ENCODE measurements around the gene MICA. TPM values are rescaled to one million over a fixed set of nuclear protein-coding genes. Genes with fewer than 3 reads are reported as not detected.
"Not testable (repeated sequence)": the region's sequence is repeated elsewhere in the genome, so short reads cannot be mapped to it uniquely, and the experiment has no call there.

Gene MICA
- polyA plus RNA-seq, 6 donors from 2014 or later = 3.6 to 6.3 (median 4.4) TPM

DNA sequence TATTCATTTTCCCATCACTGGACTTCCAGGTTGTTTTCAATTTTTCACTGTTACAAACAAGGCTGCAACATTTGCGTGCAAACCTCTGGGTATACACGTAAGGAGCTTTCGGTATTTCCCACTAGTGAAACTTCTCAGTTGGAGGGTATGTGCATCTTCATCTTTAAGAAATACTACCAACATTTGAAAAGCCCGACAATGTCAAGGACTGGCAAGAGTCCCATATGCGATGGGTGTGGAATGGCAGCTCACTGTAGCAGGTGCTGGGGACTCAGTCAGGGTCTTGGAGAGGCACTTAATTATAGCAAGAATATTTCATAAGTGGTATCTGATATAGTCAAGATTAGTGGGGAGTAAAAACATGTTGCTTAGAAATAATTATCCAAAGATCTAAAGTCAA, 37.5 kb upstream of the MICA start:
- Mint-ChIP-seq H3K4me3 (peak overlapping the region in 7 of 8 donors; percentile 21 to 85 (median 70)), H3K27ac (peak overlapping the region in 1 of 6 donors; percentile 53), H3K9me3 (peaks cover 0 to 10% (median 3%) of the 10 kb centered on the region in 7 donors), H3K36me3 (peaks cover 0 to 4% of the 10 kb centered on the region in 2 donors), H3K4me1 (peaks cover 6 to 12% (median 8%) of the 10 kb centered on the region in 3 donors), H3K27me3 (peaks cover 28 to 33% (median 32%) of the 10 kb centered on the region in 3 donors)
- ATAC-seq (ENCODE audit: low read depth in 2 of 2) = no peak
- DNase-seq = no peak

DNA sequence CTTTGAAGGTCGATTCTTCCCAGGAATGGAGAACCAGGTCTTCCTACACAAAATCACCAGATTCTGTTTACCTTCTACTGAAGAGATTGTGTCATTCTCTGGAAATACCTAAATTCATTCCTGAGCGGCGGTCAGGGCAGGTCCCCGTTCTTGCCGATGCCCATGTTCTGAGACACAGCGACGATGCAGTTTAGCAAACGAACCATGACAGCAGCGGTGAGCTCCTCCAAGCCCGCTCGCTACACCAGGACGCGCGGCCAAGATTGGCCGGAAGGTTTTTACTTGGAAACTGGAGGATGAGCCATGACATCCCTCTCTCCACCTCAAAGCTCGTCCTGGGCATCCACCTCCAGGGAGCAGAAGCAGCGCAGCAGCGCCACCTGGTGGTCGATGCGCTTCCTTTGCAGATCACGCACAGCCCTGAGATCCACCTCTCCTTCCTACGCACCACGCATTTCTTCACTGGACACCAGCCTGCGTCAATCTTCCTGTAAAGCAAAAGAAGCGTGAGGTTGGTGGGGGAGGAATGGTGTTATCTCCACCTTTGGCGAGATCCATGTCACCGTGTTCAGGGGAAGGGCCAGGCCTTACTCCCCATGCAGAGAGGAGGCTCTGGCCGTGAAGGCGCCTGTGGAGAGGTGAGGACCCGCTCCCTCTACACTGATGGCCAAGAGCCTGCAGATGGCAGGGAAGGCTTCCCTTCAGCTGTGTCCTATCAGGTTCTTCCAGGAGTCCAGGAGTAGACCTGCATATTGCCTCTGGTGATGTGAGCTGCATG, 36.5 kb upstream of the MICA start:
- Mint-ChIP-seq H3K36me3 (peaks cover 2 to 3% of the 10 kb centered on the region in 2 donors), H3K4me3 (peak overlapping the region; percentile 50 to 93 (median 86)), H3K27ac (peak overlapping the region in 5 of 6 donors; percentile 52 to 88 (median 82)), H3K9me3 (peaks cover 0 to 5% (median 1%) of the 10 kb centered on the region in 7 donors), H3K4me1 (peaks cover 6 to 12% (median 8%) of the 10 kb centered on the region in 3 donors), H3K27me3 (peaks cover 27 to 36% (median 33%) of the 10 kb centered on the region in 3 donors)
- ATAC-seq (ENCODE audit: low read depth in 2 of 2) (peak; percentile 98), DNase-seq (peak; percentile 82)

DNA sequence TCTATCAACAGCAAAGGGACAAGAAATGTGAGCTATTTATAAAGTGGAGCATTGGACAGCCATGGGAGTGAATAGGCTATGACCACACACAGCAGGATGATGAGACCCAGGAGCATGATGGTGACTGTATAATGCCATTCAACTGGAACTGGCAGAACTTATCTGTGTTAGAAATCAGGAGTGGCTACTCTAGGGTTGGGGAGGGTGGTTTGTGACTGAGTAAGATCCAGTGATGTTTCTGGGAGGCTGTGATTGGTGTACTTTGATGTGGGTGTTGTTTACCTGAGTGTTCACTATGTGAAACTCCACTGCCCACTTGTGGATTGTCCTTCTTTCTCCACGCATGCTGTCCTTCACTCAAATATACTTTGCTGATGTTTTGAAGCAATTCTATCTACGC, 34.9 kb upstream of the MICA start:
- ATAC-seq (ENCODE audit: low read depth in 2 of 2) (no peak), DNase-seq (no peak)
- peaks cover 33 to 43% (median 36%) of the 10 kb centered on the region in 3 donors for H3K27me3 Mint-ChIP-seq
- H3K27ac Mint-ChIP-seq = no peak overlapping the region
- peaks cover 0 to 7% (median 4%) of the 10 kb centered on the region in 7 donors for H3K9me3 Mint-ChIP-seq
- H3K4me1 Mint-ChIP-seq = peaks cover 6 to 12% (median 8%) of the 10 kb centered on the region in 3 donors
- H3K4me3 Mint-ChIP-seq = no peak overlapping the region
- H3K36me3 Mint-ChIP-seq = peaks cover 5 to 10% of the 10 kb centered on the region in 2 donors

DNA sequence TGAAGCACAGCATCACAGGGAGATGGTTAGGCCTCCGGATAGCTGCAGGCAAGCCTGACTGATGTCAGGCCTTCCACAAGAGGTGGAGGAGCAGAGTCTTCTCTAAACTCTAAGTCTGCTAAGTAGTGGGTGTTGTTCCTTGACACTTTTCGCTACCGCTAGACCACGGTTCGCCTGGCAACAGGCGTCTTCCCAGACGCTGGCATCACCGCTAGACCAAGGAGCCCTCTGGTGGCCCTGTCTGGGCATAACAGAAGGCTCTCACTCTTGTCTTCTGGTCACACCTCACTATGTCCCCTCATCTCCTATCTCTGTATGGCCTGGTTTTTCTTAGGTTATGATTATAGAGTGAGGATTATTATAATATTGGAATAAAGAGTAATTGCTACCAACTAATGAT, 29.3 kb upstream of the MICA start:
- H3K4me3 Mint-ChIP-seq; ATAC-seq (ENCODE audit: low read depth in 2 of 2); H3K9me3 Mint-ChIP-seq; H3K27ac Mint-ChIP-seq; H3K4me1 Mint-ChIP-seq; DNase-seq: not testable (repeated sequence)
- peaks cover 27 to 36% (median 35%) of the 10 kb centered on the region in 3 donors for H3K27me3 Mint-ChIP-seq
- peaks cover 5 to 10% of the 10 kb centered on the region in 2 donors for H3K36me3 Mint-ChIP-seq

DNA sequence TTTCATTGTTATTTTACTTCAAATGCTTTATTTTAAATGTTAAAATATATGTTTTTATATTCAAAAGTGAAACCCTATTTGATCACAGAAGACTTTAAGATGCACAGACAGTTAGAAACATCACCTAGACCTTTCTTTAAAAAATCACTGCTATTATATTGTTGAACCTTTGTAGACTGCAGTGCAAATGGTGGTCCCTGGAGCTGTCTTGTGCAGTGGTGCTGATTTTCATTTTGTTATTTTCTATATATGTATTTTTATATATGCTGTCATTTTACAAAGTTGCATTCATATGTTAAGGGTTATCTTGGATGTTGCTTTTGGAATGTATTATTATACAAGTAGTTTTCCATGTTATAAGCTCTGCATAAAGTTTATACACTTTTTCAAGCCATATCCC, 27.7 kb upstream of the MICA start:
- H3K27ac Mint-ChIP-seq = no peak overlapping the region
- no peak for DNase-seq
- peaks cover 17 to 32% (median 31%) of the 10 kb centered on the region in 3 donors for H3K27me3 Mint-ChIP-seq
- H3K4me1 Mint-ChIP-seq = no peaks in the 10 kb centered on the region
- H3K9me3 Mint-ChIP-seq = peaks cover 0 to 7% (median 4%) of the 10 kb centered on the region in 7 donors
- ATAC-seq (ENCODE audit: low read depth in 2 of 2) = no peak
- H3K36me3 Mint-ChIP-seq = peaks cover 5 to 10% of the 10 kb centered on the region in 2 donors
- H3K4me3 Mint-ChIP-seq = no peak overlapping the region

DNA sequence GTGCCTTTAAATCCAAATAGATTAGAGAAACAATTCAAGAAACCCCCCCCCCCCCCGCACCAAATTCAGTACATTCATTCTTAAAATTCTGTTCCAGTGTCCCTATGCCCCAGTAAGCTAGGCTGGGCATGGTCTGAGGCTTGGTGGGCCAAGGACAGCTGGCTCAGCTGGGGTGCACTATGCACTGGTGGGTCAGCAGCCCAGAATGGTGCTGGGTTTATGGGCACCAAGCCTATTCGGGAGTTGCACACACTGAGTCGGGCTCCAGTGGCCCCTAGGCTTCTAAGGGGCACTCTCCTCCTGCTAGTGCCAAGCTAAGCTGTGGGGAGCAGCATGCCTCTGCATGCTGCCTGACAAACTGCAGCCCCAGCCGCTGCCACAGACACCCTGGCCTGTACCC, 26.4 kb upstream of the MICA start:
- H3K4me3 Mint-ChIP-seq = no peak overlapping the region
- DNase-seq (no peak), ATAC-seq (ENCODE audit: low read depth in 2 of 2) (no peak)
- no peaks in the 10 kb centered on the region for H3K4me1 Mint-ChIP-seq
- H3K27me3 Mint-ChIP-seq = peaks cover 14 to 33% (median 29%) of the 10 kb centered on the region in 3 donors
- peaks cover 0 to 4% (median 2%) of the 10 kb centered on the region in 7 donors for H3K9me3 Mint-ChIP-seq
- peaks cover 2 to 6% of the 10 kb centered on the region in 2 donors for H3K36me3 Mint-ChIP-seq
- no peak overlapping the region for H3K27ac Mint-ChIP-seq

DNA sequence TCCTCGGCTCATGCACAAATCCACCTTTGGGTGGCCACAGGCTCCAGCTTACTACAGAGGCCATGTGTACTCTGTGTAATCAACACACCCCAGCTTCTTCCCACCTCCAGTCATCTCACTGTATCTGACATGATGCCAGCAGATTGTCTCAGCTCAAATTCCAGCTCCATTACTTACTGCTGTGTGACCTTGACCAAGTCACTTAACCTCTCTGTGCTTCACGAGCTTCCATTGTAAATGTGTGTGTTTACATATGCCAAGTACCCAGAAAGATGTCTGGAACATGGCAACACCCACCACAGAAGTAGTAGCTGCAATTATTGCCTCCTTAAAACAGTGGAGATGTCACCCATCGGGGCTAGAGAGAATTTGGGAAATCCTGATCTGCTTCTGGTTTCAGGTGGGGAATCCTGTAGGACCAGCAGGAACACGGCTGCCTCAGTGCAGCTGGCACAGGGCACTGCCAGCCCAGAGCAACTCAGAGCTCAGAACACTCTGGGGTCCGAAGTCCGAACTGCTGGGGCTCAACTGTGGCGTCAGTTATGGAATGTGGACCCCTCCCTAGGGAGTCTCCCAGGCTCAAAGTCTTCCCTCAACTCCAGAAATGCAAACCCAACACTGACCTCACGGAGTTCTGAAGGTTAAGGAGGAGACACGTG, 25.2 kb upstream of the MICA start:
- Mint-ChIP-seq H3K27me3 (peaks cover 10 to 31% (median 24%) of the 10 kb centered on the region in 3 donors), H3K9me3 (no peaks in the 10 kb centered on the region), H3K4me3 (no peak overlapping the region), H3K36me3 (no peaks in the 10 kb centered on the region), H3K27ac (no peak overlapping the region), H3K4me1 (no peaks in the 10 kb centered on the region)
- DNase-seq (no peak), ATAC-seq (ENCODE audit: low read depth in 2 of 2) (no peak)

DNA sequence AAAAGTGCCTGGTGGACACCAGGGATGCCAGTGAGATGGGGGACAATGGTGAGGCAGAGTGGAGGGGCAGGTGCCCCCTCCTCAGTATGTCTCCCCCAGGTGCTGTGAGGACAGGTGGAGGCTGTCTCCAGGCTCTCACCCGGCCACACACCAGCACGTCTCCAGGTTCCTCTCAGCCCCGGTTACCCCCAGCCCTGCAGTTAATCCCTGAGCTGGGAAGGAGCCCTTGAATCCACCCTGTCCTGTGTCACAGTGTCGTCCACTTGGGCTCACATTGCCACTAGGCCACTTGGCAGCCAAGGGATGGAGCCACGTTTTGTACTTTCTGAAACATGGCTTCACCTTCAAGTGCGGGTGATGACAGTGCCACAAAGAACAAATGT, 24.7 kb upstream of the MICA start:
- Mint-ChIP-seq H3K36me3 (no peaks in the 10 kb centered on the region), H3K27me3 (peaks cover 10 to 31% (median 24%) of the 10 kb centered on the region in 3 donors), H3K9me3 (no peaks in the 10 kb centered on the region), H3K27ac (no peak overlapping the region), H3K4me1 (no peaks in the 10 kb centered on the region), H3K4me3 (no peak overlapping the region)
- DNase-seq (no peak), ATAC-seq (ENCODE audit: low read depth in 2 of 2) (no peak)

DNA sequence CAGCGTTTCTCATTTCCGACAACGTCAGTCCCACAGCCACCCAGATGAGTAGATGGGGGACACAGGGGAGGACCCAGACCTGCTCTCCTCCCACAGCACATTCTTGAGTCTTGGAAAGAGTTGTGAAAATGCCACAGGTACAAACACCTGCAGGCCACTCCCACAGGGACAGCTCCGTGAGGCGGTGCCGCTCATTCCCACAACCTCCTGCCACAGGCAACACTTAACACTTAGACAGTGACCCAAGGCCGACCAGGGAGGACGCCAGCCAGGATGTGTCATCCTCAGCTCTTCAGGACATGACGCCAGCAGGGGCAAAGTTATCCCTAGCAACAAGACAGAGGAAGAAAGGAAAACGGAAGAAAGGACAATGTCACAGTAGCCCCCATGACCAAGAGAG, 23.5 kb upstream of the MICA start:
- Mint-ChIP-seq H3K36me3 (no peaks in the 10 kb centered on the region), H3K4me3 (no peak overlapping the region), H3K27me3 (peaks cover 10 to 31% (median 24%) of the 10 kb centered on the region in 3 donors), H3K9me3 (no peaks in the 10 kb centered on the region), H3K4me1 (no peaks in the 10 kb centered on the region), H3K27ac (peak overlapping the region in 1 of 6 donors; percentile 14)
- ATAC-seq (ENCODE audit: low read depth in 2 of 2) (no peak), DNase-seq (no peak)

DNA sequence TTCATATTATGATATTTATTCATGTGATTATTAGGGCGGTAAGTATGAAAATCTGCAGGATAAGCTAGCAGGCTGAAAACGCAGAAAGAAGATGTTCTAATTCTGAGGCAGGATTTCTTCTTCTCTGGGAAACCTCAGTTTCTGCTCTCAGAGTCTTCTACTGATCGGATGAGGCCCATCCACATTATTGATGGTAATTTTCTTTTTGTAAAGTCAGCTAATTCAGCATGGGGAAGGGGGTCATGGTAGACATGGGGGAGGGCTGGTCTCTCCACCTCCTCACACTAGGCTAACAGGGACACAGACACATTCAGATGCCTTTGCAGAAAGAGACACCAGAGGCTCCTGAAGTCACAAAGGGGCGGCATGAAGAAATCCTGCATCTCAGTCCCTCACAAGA, 21.7 kb upstream of the MICA start:
- Mint-ChIP-seq H3K9me3 (no peaks in the 10 kb centered on the region), H3K4me3 (no peak overlapping the region), H3K4me1 (no peaks in the 10 kb centered on the region), H3K27ac (no peak overlapping the region), H3K27me3 (peaks cover 9 to 31% (median 24%) of the 10 kb centered on the region in 3 donors), H3K36me3 (no peaks in the 10 kb centered on the region)
- no peak for DNase-seq
- no peak for ATAC-seq (ENCODE audit: low read depth in 2 of 2)

DNA sequence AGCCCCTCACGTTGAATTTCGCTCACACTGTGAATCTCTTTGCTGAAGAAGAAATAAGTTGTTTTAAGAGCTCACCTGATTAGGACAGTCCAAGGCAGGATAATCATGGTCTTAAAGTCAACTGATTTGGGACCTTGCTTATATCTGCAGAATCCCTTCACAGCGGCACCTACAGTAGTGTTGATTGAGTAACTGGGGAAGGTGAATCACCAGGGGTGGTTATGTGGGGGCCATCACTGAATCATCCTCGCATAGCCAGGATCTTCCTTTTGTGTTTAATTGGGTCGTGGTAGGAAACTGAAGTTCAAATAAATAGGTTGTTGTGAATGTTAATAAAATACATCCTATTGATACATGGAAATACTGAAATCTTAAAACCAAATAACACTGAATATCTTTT, 20.2 kb upstream of the MICA start:
- no peaks in the 10 kb centered on the region for H3K9me3 Mint-ChIP-seq
- peak overlapping the region in 1 of 6 donors; percentile 25 for H3K27ac Mint-ChIP-seq
- no peak for DNase-seq
- H3K36me3 Mint-ChIP-seq = no peaks in the 10 kb centered on the region
- peaks cover 2 to 24% (median 17%) of the 10 kb centered on the region in 3 donors for H3K27me3 Mint-ChIP-seq
- H3K4me3 Mint-ChIP-seq = no peak overlapping the region
- ATAC-seq (ENCODE audit: low read depth in 2 of 2) = no peak
- no peaks in the 10 kb centered on the region for H3K4me1 Mint-ChIP-seq

DNA sequence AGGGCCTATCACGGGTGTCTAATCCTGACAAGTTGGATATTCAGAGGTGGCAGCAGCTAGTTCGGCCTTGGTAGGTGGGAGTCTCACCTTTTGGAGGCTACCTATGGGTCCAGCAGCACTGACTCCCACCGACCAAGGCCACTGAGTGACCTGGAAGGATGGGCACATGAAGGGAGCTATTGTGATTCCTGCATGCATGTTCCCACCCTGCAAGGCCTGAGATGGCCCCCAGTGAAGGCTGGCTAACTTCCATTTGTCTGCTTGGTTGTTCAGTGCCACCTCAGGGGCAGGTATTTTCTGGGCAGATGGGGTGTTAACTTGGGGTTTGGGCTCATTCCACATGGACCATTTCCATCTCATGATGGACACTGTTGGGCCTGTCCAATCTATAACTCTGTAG, 18.4 kb upstream of the MICA start:
- no peaks in the 10 kb centered on the region for H3K4me1 Mint-ChIP-seq
- DNase-seq (no peak), ATAC-seq (ENCODE audit: low read depth in 2 of 2) (no peak)
- H3K27me3 Mint-ChIP-seq = peaks cover 0 to 16% (median 2%) of the 10 kb centered on the region in 3 donors
- H3K36me3 Mint-ChIP-seq = no peaks in the 10 kb centered on the region
- no peaks in the 10 kb centered on the region for H3K9me3 Mint-ChIP-seq
- H3K27ac Mint-ChIP-seq = no peak overlapping the region
- no peak overlapping the region for H3K4me3 Mint-ChIP-seq

DNA sequence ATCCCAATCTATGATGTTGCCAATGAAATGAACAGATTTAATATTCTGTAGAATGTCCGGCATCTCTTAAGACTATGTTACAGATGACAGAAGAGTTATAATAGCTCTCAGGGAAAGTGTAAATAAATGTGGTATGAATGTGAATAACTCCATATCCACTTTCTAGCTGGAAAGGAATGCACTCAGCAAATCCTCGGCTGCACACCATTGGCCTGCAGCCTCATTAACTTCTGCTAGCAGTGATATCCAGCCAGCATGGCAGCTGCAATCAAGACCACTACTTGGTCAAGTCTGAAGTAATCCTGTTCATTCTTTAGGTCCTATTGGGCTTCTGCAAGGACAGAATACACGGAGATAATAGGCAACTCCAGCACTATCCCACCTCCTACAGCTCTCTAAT, 17.3 kb upstream of the MICA start:
- H3K4me3 Mint-ChIP-seq = no peak overlapping the region
- H3K36me3 Mint-ChIP-seq = no peaks in the 10 kb centered on the region
- H3K4me1 Mint-ChIP-seq = no peaks in the 10 kb centered on the region
- H3K9me3 Mint-ChIP-seq = peaks cover 0 to 2% (median 0%) of the 10 kb centered on the region in 7 donors
- H3K27me3 Mint-ChIP-seq = peaks cover 0 to 11% (median 0%) of the 10 kb centered on the region in 3 donors
- no peak overlapping the region for H3K27ac Mint-ChIP-seq
- no peak for DNase-seq
- ATAC-seq (ENCODE audit: low read depth in 2 of 2) = no peak

DNA sequence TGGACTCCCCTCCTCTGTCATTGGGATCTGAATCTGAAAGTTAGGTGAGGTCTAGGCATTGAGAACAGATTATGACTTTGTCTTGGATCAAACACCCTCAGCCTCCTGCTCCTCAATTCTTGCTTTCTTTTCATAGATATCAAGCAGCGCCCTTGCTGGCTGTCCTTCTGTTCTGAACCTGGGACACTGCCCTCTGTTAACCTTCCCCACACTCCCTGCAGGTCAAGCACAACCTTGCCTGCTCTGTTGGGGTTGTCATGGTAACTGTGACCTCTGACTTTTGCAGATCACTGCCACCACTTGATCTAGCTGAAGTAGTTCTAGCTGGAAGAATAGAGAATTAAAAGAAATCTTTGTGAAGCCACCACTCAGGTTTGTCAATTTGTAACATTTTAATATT, 16.4 kb upstream of the MICA start:
- no peak overlapping the region for H3K27ac Mint-ChIP-seq

More for the DNA sequence above, 16.4 kb upstream of the MICA start:
- Mint-ChIP-seq H3K4me3 (no peak overlapping the region), H3K4me1 (no peaks in the 10 kb centered on the region), H3K9me3 (peaks cover 0 to 2% (median 0%) of the 10 kb centered on the region in 7 donors), H3K36me3 (no peaks in the 10 kb centered on the region), H3K27me3 (peaks cover 0 to 4% (median 0%) of the 10 kb centered on the region in 3 donors)
- DNase-seq = no peak
- ATAC-seq (ENCODE audit: low read depth in 2 of 2) = no peak
